GM21447 (cell line): ENCODE results near the gene C20orf173.
A peak's percentile ranks its signal among the peaks of the same experiment; 100 is the strongest.
"Not testable (repeated sequence)": the region's sequence is repeated elsewhere in the genome, so short reads cannot be mapped to it uniquely, and the experiment has no call there.

Experiments
- ATAC-seq: cut with Tn5 transposase; IDR thresholded peaks from one replicate; pipeline ENCODE4 v1.9.1; 2021; ENCODE audit not compliant: unreplicated experiment

Gene C20orf173

DNA sequence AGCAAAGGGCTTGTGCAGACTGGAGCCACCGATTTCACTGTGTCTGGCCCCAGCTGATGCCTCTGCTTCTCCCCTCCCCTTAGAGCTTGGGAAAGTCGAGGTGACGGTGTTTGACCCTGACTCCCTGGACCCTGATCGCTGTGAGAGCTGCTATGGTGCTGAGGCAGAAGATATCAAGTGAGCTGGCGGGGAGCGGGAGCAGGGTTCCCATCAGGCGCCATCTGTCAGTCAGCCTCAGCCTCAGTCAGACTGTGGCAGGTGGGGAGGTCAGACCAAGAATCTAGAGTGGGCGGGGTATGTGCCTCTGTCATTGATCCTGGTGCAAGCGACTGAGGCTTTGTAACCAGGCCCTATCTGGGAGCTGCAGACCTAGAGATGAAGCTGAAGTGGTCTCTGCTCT is 17.9 kb upstream of the C20orf173 start:
- ATAC-seq = no peak

DNA sequence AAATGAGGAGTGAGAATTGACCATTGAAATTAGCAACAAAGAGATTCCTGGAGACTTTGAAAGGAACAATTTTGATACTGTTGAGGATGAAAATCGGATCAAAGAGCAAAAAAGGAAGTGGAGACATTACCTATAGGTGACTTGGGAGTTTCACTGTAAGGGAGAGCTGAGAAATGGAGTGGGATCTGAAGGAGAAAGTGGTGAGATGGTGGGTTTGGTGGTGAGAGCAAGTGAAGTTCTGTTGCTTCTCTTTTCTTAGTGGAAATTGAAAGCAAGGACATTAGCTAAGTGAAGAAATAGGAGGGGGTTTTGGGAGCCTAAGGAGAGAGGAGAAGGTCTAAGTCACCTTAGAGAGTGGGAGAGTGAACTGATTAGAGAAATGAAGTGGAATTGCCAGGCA is 16.7 kb upstream of the C20orf173 start:
- no peak for ATAC-seq

DNA sequence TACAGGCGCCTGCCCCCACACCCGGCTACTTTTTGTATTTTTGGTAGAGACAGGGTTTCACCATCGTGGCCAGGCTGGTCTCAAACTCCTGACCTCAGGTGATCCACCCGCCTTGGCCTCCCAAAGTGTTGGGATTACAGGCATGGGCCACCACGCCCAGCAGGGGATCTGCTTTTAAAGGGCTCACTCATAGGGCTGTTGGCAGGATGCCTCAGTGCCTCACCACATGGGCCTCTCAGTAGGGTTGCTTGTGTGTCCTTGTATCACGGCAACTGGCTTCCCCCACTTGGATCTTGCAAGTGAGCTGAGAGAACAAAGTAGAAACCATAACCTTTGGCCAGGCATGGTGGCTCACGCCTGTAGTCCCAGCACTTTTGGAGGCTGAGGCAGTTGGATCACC is 15.5 kb upstream of the C20orf173 start:
- ATAC-seq = not testable (repeated sequence)

DNA sequence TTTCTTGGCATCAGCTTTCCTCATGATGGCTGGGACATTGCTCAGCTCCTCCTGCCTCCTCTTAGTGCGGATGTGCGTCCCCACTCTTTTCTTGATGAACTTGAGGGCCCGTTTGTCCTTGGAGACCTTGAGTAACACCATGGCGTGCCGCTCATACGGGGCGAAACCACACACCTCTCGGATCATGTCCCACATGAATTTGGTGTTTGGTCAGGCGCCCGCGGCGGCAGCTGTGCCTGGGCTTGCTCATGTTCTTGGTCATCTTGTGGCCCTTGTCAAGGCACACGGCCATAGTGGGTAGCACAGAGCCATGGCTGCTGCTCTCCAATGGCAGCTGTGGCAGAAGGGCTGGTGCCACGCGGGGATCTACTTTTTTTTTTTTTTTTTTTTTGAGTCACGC is 15.0 kb upstream of the C20orf173 start:
- ATAC-seq = no peak

DNA sequence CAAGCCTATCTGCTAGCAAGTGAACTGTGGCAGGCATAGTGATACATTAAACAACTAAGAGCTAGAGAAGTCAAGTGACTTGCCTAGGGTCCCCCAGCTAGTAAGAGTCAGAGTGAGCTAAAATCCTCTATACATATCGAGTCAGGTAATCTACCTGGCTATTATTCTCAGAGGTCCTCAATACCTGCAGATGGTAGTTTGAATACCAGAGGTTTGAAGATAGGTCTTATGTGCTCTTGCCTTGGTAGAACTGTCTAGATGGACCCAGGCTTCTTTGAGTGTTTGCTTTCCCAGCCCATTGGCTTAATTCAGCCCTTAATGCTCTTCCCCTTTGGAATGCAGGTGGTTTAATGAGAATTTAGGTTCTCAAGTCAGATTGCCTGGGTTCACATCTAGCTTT is 13.5 kb upstream of the C20orf173 start:
- ATAC-seq = no peak

DNA sequence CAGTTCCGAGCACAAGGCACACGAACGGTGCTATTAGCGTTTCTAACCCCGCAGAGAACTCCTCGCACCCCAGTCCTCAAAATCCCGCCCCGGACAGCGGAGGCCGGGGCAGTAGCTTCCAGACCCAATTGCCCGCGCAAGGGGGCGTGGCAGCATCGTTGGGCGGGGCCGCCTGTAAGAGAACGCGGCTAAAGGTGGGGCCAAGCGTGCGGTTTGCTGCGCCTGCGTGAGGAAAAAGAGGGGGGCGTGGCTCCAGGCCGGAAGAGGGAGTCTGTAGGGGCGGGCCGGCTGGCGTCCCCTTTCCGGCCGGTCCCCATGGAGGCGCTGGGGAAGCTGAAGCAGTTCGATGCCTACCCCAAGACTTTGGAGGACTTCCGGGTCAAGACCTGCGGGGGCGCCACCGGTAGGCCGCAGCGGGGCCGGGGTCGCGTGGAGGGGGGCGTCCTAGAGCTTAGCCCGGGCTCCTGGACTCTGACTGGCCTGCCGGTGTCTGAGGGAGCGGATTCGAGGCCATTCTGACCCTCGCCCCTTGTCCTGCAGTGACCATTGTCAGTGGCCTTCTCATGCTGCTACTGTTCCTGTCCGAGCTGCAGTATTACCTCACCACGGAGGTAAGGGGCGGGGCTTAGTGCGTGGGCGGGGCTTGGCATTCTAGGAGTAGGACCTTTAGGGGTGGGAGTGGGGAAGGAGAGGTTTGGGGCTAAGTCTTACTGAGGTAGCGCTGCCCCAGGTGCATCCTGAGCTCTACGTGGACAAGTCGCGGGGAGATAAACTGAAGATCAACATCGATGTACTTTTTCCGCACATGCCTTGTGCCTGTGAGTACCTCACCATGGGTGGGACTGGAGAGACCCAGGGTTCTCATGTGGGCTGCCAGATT is 12.6 kb upstream of the C20orf173 start, which contains the start of gene ERGIC3:
TSS of gene ERGIC3 (plus strand) at position 296 of the 880 bp plus-strand sequence. CDS start at position 316, 20 bp downstream.
- peak; percentile 93 for ATAC-seq

DNA sequence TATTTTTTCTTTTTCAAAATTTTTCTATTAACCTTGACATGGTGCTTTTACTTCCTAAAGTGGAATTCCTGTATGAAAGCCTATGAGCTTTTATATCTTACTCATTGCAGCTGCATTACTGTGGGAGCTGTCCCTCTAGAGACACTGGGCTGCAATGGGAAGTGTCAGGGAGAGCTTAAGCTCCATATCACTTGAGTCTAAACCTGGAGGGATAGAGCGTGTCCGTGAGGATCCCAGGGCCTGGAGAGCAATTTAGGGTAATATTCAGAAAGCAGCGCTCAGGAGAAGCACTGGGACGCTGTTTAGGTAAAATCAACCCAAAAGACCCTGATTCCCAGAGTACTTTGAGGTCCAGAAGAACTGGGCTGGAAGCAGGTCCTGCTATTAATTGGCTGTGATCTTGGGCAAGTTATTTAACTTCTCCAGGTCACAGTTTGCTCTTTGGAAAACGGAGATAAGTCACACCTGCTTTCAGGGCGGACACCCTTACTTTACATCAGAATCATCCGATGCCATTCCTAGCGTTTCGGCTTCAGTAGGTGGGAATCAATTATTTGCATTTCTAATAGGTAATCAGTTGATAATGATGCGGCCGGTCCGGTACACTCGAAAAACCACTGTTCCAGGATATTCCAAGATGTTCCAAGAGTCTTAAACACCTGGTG is 11.8 kb upstream of the C20orf173 start:
- ATAC-seq = no peak

DNA sequence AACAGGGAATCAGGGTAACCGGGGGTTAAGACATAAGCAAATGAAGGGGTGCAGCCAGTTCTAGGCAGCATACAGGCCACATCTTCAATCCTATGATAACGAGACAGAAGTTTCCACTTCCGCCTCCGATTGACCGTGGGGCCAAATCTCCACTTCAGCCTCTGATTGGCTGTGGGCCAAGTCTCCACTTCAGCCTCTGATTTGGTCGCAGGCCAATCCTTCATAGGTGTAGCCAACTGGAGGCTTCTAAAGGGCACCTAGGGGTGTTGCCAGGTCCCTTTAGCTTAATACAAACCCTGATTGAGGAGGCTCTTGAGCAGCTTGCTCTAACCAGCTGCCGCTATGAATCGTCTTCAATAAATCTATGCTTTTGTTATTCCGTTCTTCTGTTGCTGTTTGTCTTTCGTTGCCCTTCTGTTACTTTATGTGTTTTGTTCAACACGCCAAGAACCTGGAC is 10.3 kb upstream of the C20orf173 start:
- ATAC-seq = no peak

DNA sequence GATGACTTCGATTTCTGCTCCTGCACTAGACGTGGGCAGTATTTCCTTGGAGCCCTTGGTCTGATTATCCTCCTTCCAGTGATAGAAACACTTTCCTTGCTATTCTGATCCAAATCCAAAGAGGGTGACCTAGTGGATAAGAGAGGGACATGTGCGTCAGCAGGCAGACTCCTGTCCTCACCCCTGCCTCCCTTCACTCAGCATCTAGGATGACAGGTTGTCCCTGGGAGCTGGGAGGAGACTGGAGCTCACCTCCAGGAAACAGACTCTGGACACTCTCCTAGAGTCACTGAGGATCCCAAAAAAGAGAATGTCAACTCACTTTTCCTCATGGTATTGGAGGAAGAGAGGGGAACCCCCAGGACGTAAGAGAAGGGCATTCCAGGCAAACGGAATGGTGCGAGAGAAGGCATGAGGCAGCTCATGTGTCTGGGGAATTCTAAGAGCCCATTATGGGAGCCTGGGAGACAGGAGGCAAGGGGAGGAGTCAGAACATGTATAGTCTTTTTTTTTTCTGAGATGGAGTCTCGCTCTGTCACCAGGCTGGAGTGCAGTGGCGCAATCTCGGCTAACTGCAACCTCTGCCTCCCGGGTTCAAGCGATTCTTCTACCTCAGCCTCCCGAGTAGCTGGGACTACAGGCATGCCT is 2.2 kb downstream of the C20orf173 start:
- no peak for ATAC-seq

DNA sequence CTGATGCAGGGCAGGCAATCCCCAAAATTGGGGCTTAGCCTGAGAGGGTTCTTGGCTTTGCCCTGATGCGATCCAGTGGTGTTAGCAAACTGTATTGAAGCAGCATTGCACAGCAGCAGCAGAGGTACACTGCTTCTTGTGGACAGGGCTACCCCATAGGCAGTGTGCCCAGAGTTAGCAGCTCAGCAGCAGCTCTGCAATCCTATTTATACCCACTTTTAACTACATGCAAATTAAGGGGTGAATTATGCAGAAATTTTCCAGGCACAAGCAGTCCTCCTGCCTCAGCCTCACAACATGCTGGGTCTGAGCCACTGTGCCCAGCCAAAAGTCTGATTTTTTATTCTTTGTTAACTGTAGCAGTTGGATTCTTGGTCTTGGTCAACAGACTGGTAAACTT is 3.8 kb downstream of the C20orf173 start:
- no peak for ATAC-seq

DNA sequence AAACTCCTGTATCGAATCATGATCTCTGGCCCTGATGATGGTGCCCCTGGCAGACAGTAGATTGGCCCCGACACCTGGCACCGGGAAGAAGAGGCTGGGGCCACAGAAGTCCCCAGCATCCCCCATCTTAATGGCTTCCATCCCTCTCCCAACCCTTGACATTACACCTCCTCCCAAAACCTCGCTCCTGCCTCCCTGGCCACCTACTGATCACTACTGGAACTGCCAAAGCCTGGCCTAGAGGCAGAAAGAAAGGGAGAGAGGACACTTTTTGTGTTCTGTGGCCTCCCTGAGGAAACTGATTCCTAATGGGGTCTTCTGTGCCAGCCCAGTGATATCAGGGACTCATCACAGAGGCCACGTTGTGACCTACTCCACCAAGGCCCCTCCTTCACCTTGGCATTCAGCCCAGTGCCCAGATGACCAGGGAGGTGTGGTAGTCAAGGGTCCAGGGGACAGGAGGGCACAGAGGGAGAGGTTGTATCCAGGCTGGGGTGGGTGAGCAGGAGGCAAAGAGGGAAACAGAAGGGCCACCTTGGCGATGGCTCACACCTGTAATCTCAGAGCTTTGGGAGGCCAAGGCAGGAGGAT is 6.1 kb downstream of the C20orf173 start:
- no peak for ATAC-seq

DNA sequence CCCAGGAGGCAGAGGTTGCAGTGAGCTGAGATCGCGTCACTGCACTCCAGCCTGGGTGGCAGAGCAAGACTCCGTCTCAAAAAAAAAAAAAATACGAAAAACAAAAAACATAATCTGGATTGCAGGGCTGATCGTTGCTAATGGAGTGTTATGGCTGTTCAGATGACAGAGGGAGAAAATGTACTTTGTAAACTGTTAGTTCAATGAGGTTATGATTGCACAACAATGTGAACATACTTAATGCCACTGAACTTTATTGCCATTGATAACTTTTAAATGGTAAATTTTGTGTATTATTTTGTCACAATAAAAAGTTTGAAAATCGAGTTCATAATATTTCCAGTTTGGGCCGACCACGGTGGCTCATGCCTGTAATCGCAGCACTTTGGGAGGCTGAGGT is 10.5 kb downstream of the C20orf173 start:
- ATAC-seq = no peak

DNA sequence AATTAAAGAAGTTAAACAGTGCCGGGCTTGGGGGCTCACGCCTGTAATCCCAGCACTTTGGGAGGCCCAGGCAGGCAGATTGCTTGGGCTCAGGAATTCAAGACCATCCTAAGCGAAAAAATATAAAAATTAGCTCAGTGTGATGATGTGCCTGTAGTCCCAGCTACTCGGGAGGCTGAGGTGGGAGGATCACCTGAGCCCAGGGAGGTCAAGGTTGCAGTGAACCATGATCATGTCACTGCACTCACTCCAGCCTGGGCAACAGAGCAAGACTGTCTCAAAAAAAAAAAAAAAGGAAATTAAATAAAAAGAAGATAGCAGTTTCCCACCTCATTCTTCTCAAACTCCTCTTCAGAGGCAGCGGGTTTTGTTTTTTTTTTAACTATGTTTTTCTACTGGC is 11.7 kb downstream of the C20orf173 start:
- ATAC-seq = not testable (repeated sequence)

DNA sequence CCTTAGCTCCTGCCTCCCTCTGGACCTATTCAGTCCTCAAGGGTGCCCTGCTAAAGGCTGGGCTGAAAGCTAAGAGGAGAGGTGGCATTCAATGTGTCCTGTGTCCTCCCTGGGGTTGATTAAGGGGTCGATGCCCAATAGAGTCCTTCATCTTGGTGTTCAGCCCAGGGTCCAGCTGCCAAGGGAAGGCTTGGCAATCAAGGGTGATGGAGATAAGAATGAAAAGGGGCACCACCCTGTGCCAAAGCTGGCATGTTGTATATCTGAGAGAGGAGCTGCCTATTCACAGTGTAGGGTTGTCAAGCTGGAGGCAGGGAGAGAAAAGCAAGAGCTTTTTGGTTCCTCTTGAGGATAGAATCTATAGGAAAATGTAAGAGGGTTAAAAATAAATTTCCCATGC is 12.3 kb downstream of the C20orf173 start:
- no peak for ATAC-seq

DNA sequence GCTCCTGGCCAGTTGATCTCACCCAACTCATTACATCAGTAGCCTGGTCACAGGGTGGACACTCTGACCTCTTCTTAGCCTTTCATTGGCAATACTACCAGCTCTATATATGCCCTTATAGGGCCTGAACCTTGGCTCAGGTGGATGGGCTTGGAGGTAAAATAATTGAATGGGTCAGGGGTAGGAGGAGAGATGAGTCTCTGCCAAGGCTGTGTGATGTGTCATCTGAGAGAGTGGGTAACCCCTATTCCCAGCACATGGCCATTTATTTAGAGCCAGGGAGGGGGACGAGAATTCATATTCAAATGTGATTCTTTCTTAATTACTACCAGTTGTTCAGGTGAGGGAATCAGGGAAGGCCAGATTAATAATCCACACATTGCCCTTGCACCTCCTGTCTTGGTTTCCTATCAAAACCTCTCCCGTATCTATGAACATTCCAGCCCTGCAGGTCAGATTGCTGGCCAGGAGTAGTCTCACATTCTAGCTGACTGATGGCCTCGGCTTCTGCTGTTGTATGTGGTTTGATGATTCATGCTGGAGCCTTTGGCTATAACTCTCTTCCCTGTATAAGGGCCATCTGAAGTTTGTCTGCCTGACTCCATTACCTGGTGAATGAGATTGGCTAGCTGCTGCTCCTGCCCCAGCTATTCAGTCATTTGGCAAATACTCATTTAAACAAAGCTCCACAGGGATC is 13.4 kb downstream of the C20orf173 start:
- no peak for ATAC-seq

DNA sequence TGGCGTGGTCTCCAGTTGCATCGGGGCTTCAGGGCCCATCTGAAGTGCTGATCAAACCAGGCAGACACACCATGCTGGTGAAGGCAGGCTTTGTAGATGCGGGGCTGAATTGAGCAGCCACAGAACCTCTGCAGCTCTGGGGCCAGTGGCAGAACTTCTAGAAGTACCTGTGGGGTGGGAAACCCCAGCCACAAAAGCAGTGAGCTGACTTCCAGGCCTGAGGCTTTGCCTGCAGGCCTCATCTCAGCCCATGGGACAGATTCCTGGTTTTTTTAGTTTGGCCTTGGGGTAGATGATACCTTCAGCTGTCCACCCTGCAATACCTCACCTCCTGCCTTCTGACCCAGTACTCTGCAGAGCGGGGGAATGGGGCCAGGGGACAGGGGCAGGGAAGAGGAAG is 14.1 kb downstream of the C20orf173 start:
- no peak for ATAC-seq

DNA sequence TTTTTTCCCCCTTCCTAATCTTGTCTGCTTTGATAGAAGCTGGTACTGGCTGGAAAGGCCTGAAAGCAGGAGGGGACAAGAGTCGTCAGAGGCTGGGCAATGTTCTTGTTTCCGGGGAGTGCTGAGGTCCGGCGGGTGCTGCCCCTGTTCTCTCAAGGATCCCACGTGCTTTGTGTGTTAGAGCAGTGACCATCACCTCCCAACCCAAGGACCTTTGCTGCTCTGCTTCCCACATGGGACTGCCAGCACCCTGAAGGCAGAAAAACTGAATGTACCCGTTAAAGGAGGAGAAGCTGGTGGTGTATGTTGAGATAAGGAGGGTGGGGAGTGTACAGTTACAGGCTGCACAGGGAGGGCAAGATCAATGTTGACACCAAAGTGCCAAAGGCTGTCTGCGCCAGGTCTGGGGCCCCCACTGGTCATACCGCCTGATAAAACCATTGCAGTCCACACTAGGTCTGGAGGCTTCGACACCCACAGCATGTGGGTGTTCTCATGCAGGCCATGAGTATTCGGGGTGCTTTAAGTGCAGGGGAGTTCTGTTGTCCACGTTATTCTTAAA is 15.0 kb downstream of the C20orf173 start:
- ATAC-seq = no peak

DNA sequence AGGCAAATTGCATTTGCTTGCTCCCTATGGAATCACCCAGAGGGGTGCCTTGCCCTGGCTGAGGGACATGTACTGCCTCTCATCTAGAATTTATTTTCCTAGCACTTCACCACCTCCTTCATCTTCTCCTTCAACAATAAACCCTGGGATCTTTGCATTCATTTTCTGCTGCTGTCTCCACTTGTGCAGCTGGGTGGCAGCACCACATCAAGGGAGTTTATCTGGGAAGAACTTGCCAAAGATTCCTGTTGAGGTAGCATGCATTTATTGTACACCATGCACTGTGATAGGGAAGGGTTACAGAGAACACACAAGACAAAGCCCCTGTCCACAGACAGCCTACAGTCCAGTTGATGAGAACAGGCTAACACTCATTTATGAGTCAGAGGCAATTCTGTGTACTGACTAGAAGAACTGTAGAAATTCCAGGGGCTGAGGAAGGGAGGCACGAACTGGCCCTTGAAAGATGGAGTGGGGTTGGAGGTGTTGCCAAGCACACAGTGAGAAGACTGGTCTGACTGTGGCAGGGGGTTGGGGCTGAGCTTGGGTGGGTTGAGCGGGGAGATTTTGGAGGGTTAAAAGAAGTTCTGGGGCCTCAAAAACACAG is 17.5 kb downstream of the C20orf173 start:
- ATAC-seq = no peak

DNA sequence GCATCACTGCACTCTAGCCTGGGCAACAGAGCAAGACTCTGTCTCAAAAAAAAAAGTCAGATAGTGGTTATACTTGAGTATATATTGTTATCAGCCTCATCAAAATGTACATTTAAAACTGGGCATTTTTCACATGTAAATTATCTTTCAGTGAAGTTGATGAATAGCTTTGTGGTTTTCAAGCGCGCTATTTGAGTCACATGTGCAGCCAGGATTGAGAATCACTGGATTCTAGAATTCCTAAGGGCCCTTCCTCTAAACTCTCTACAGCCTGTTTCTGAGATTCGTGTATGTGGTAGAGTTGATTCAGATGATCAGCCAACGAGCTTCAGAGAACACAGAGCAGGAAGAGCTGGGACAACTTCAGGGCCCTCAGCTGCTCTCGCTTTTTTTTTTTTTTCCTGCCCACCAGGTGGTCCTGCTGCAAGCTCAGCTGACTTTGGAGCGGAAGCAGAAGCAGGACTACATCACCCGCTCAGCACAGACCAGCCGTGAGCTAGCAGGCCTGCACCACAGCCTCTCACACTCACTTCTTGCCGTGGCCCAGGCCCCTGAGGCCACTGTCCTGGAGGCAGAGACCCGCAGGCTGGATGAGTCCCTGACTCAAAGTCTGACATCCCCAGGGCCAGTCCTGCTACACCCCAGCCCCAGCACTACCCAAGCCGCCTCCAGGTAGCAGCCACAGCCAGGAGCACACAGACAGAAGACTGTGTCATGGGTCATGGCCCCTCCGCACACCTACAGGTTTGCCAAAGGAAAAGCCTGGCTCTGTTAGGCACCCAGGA is 18.3 kb downstream of the C20orf173 start:
- ATAC-seq = no peak
